IMR-90 (cell line): ENCODE measurements around the gene FAF1. TPM values are rescaled to one million over a fixed set of nuclear protein-coding genes. Genes with fewer than 3 reads are reported as not detected.

Experiments
- ATAC-seq: fragments of 200-7000 bp; cut with Tn5 transposase; 2 replicates; pipeline ENCODE4 v1.9.1; 2020; ENCODE audit warnings: low read depth, mild to moderate bottlenecking, moderate library complexity
- BruUV-seq: library from RNA; stranded (reverse); fragments of 400-500 nt; replicated peaks from 2 replicates; lab custom pipeline; 2021; lab: Mats Ljungman, UMichigan
- CTCF ChIA-PET: fragments of 300-600 bp; formaldehyde crosslinking; extraction: SDS; loops from one replicate; lab custom pipeline; 2021; ENCODE audit warnings: antibody characterized with exemption; lab: Yijun Ruan, JAX
- POLR2A ChIA-PET: fragments of 300-600 bp; sonication (Branson Sonifier 250); formaldehyde crosslinking; loops from one replicate; lab custom pipeline; 2022; ENCODE audit warnings: antibody characterized with exemption; ENCODE audit not compliant: unreplicated experiment; lab: Charles Lee
- DNase-seq: peaks from one replicate; pipeline ENCODE4 v3.0.0; 2013
- H2AFZ ChIP-seq: replicated peaks from 2 replicates; pipeline ENCODE3; 2013; ENCODE audit warnings: low read length, mild to moderate bottlenecking; ENCODE audit not compliant: poor library complexity
- H2AK5ac ChIP-seq: 2 replicates; pipeline ENCODE4 v1.6.1; 2013; ENCODE audit warnings: low read depth, low read length, inconsistent platforms
- H2AK9ac ChIP-seq: replicated peaks from 2 replicates; pipeline ENCODE3; 2013; ENCODE audit warnings: mild to moderate bottlenecking, low read depth, low read length, moderate library complexity; ENCODE audit not compliant: poor library complexity
- H2BK120ac ChIP-seq: 2 replicates; pipeline ENCODE4 v1.6.1; 2013; ENCODE audit warnings: low read depth, low read length, inconsistent platforms
- H2BK15ac ChIP-seq: 3 replicates; pipeline ENCODE4 v1.6.1; 2013; ENCODE audit warnings: low read depth, low read length, inconsistent platforms
- H2BK20ac ChIP-seq: 2 replicates; pipeline ENCODE4 v1.6.1; 2013; ENCODE audit warnings: low read depth, mild to moderate bottlenecking, inconsistent platforms, low read length, moderate library complexity
- H2BK5ac ChIP-seq: 2 replicates; pipeline ENCODE4 v1.6.1; 2013; ENCODE audit warnings: mild to moderate bottlenecking, low read depth, low read length, inconsistent platforms; ENCODE audit not compliant: poor library complexity, severe bottlenecking
- H3K14ac ChIP-seq: replicated peaks from 2 replicates; pipeline ENCODE4 v1.6.1; 2013; ENCODE audit warnings: low read depth, low read length, inconsistent platforms
- H3K18ac ChIP-seq: 2 replicates; pipeline ENCODE4 v1.6.1; 2013; ENCODE audit warnings: low read depth, low read length, control low read depth
- H3K23ac ChIP-seq: 2 replicates; pipeline ENCODE4 v1.6.1; 2013; ENCODE audit warnings: low read depth, low read length, inconsistent platforms
- H3K27ac ChIP-seq: 2 replicates; pipeline ENCODE4 v1.5.1; 2013; ENCODE audit warnings: mild to moderate bottlenecking, control low read depth, low read length; ENCODE audit not compliant: insufficient read depth
- H3K27me3 ChIP-seq: 2 replicates; pipeline ENCODE4 v1.6.1; 2013; ENCODE audit warnings: low read length; ENCODE audit not compliant: control insufficient read depth, insufficient read depth
- H3K36me3 ChIP-seq: 2 replicates; pipeline ENCODE4 v1.6.1; 2013; ENCODE audit warnings: low read length, mixed read lengths; ENCODE audit not compliant: control insufficient read depth, insufficient read depth
- H3K4ac ChIP-seq: 2 replicates; pipeline ENCODE4 v1.6.1; 2013; ENCODE audit warnings: low read depth, low read length, inconsistent platforms
- H3K4me1 ChIP-seq: 2 replicates; pipeline ENCODE4 v1.6.1; 2013; ENCODE audit warnings: low read length, mixed read lengths; ENCODE audit not compliant: control insufficient read depth, insufficient read depth
- H3K4me2 ChIP-seq: 2 replicates; pipeline ENCODE4 v1.6.1; 2013; ENCODE audit warnings: low read depth, mild to moderate bottlenecking, control low read depth, low read length, moderate library complexity
- H3K4me3 ChIP-seq: 2 replicates; pipeline ENCODE4 v1.5.1; 2013; ENCODE audit warnings: low read depth, mild to moderate bottlenecking, control low read depth, low read length, moderate library complexity; ENCODE audit not compliant: insufficient read depth
- H3K56ac ChIP-seq: 2 replicates; pipeline ENCODE4 v1.6.1; 2013; ENCODE audit warnings: low read length, inconsistent platforms; ENCODE audit not compliant: insufficient read depth; ENCODE audit errors: extremely low read depth
- H3K79me1 ChIP-seq, 2 experiments: 2 replicates each; pipeline ENCODE4 v1.6.1; 2013; ENCODE audit warnings: low read length in 2 of 2, inconsistent platforms in 1 of 2, low read depth in 1 of 2
- H3K9ac ChIP-seq: 2 replicates; pipeline ENCODE4 v1.6.1; 2013; ENCODE audit warnings: low read depth, low read length, control low read depth
- H3K9me1 ChIP-seq: 2 replicates; pipeline ENCODE4 v1.6.1; 2013; ENCODE audit warnings: low read length, inconsistent platforms; ENCODE audit not compliant: insufficient read depth
- H3K9me3 ChIP-seq: 2 replicates; pipeline ENCODE4 v1.6.1; 2013; ENCODE audit warnings: low read length; ENCODE audit not compliant: control insufficient read depth, insufficient read depth
- H4K20me1 ChIP-seq: 2 replicates; pipeline ENCODE4 v1.6.1; 2013; ENCODE audit warnings: low read length, inconsistent platforms; ENCODE audit not compliant: insufficient read depth
- H4K5ac ChIP-seq: 2 replicates; pipeline ENCODE4 v1.6.1; 2013; ENCODE audit warnings: mild to moderate bottlenecking, low read depth, low read length, control low read depth
- H4K8ac ChIP-seq, 2 experiments: 2 replicates each; pipeline ENCODE4 v1.6.1; 2013; ENCODE audit warnings: low read depth in 2 of 2, low read length in 2 of 2, control low read depth in 1 of 2, inconsistent platforms in 1 of 2
- H4K91ac ChIP-seq: 2 replicates; pipeline ENCODE4 v1.6.1; 2013; ENCODE audit warnings: low read depth, low read length, inconsistent platforms; ENCODE audit not compliant: insufficient read depth
- CEBPB ChIP-seq: IDR thresholded peaks from 2 replicates; pipeline ENCODE4 v1.6.1; 2012; ENCODE audit warnings: low read depth, low read length, improper control_type of control experiment
- FOS ChIP-seq: fragments of 150-350 bp; IDR thresholded peaks from 2 replicates; pipeline ENCODE4 v1.6.1; 2016; ENCODE audit warnings: low read depth, low read length
- MAFK ChIP-seq: IDR thresholded peaks from 2 replicates; pipeline ENCODE4 v1.6.1; 2012; ENCODE audit warnings: low read depth, low read length, improper control_type of control experiment
- NFE2L2 ChIP-seq: fragments of 150-350 bp; IDR thresholded peaks from 2 replicates; pipeline ENCODE4 v1.6.1; 2016; ENCODE audit warnings: low read depth, mild to moderate bottlenecking, low read length
- RAD21 ChIP-seq: IDR thresholded peaks from 2 replicates; pipeline ENCODE4 v1.6.1; 2012; ENCODE audit warnings: low read length, improper control_type of control experiment
- RFX5 ChIP-seq: IDR thresholded peaks from 2 replicates; pipeline ENCODE4 v1.8.0; 2012; ENCODE audit warnings: low read depth, mild to moderate bottlenecking, low read length, moderate library complexity
- SMC3 ChIP-seq: fragments of 150-350 bp; IDR thresholded peaks from 2 replicates; pipeline ENCODE4 v1.6.1; 2016; ENCODE audit warnings: low read depth, mild to moderate bottlenecking, antibody characterized with exemption, low read length, moderate library complexity
- WGBS, 2 experiments: methylation state at CpG; one replicate each; pipeline versions ENCODE4 v1.1.5 to v1.1.7; 2013; ENCODE audit warnings: missing lambda C conversion rate in 2 of 2; ENCODE audit not compliant: insufficient read length in 1 of 2; ENCODE audit errors: extremely low coverage in 2 of 2; 5-methylcytosine and 5-hydroxymethylcytosine counted together
- dilution Hi-C: fragments of 300-500 bp; cut with HindIII; formaldehyde crosslinking; loops from one replicate; pipeline ENCODE4 v1.14.3; 2018; ENCODE audit warnings: low sequenced_read_pairs; ENCODE audit not compliant: unreplicated experiment
- in situ Hi-C: fragments of 300-500 bp; cut with MboI; formaldehyde crosslinking; loops from 3 replicates; pipeline ENCODE4 v1.14.3; 2019; ENCODE audit warnings: low sequenced_read_pairs, inconsistent platforms, mixed read lengths
- intact Hi-C: fragments of 100-400 bp; cut with micrococcal nuclease; formaldehyde crosslinking; loops from 2 replicates; pipeline ENCODE4 v1.10.0; 2022
- polyA plus RNA-seq, 3 experiments: library from polyadenylated mRNA; depleted of rRNA; stranded (reverse); fragments of >200 nt; gene quantifications; 2 replicates each; pipeline ENCODE4 v1.2.3, GENCODE V29; 2012; ENCODE audit warnings: low replicate concordance in 1 of 3
- total RNA-seq: library from RNA; depleted of rRNA; stranded (reverse); fragments of >200 nt; gene quantifications from 2 replicates; pipeline ENCODE4 v1.2.3, GENCODE V29; 2012
- TF ChIP-seq, protein P1 (sequence below): fragments of 150-350 bp; IDR thresholded peaks from 2 replicates; pipeline ENCODE4 v1.6.1; 2017; ENCODE audit warnings: mild to moderate bottlenecking, antibody characterized with exemption, low read length, low read depth
- TF ChIP-seq, protein P2 (sequence below): fragments of 150-350 bp; IDR thresholded peaks from 2 replicates; pipeline ENCODE4 v1.6.1; 2016; ENCODE audit warnings: low read depth, mild to moderate bottlenecking, low read length, moderate library complexity, borderline replicate concordance
- TF ChIP-seq, protein P3 (sequence below): conservative IDR thresholded peaks from 2 replicates; pipeline ENCODE4 v1.5.1; 2012; ENCODE audit warnings: mild to moderate bottlenecking, low read depth, low read length, improper control_type of control experiment

Gene FAF1
- total and polyA plus RNA-seq, 2 of the 4 experiments (the other 2 are of a cell fraction): 18.8 to 72.9 TPM

DNA sequence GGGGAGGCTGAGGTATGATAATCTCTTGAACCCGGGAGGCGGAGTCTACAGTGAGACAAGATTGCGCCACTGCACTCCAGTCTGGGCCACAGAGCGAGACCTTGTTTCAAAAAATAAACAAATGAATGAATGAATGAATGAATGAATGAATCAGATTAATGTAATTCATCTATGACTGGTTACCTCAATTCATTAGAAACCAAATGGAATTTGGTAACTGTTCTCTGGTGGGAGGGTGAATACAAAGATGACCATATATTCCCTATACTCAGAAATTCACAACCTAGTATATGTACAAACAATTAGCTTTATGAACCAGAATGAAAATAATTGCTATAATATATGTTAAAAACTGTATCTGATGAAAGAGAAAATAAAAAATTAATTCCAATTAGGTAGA, 80.9 kb downstream of the FAF1 start:
- Histone ChIP-seq H3K23ac (no peak overlapping the region), H2BK15ac (no peak overlapping the region), H3K36me3 (no peaks in the 10 kb centered on the region), H3K79me1 (peaks cover 31 to 33% of the 10 kb centered on the region in 2 experiments), H2BK20ac (no peak overlapping the region), H2AFZ (no peak overlapping the region), H2AK5ac (no peak overlapping the region), H3K4me1 (no peaks in the 10 kb centered on the region), H3K27me3 (no peaks in the 10 kb centered on the region), H4K20me1 (no peaks in the 10 kb centered on the region), H4K91ac (no peak overlapping the region), H2BK120ac (no peak overlapping the region), H3K18ac (no peak overlapping the region), H4K8ac (no peak overlapping the region), H3K9me1 (no peaks in the 10 kb centered on the region), H3K27ac (no peak overlapping the region), H2BK5ac (no peak overlapping the region), H3K4ac (no peak overlapping the region), H3K9me3 (no peaks in the 10 kb centered on the region), H3K56ac (no peak overlapping the region), H3K4me3 (no peak overlapping the region), H3K4me2 (no peak overlapping the region), H3K9ac (no peak overlapping the region), H4K5ac (no peak overlapping the region), H3K14ac (no peak overlapping the region), H2AK9ac (no peak overlapping the region)
- in situ Hi-C loops: no loop called here
- intact Hi-C loops: no loop called here
- ChIA-PET CTCF (no interaction called here), POLR2A (no interaction called here)
- no peak for DNase-seq
- ATAC-seq: no peak
- dilution Hi-C loops: no loop called here
- TF ChIP-seq FOS (no peak), RAD21 (no peak), SMC3 (no peak), RFX5 (no peak), CEBPB (no peak), NFE2L2 (no peak), MAFK (no peak)
- TF ChIP-seq, protein P1, sequence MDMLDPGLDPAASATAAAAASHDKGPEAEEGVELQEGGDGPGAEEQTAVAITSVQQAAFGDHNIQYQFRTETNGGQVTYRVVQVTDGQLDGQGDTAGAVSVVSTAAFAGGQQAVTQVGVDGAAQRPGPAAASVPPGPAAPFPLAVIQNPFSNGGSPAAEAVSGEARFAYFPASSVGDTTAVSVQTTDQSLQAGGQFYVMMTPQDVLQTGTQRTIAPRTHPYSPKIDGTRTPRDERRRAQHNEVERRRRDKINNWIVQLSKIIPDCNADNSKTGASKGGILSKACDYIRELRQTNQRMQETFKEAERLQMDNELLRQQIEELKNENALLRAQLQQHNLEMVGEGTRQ: no peak
- TF ChIP-seq, protein P2, sequence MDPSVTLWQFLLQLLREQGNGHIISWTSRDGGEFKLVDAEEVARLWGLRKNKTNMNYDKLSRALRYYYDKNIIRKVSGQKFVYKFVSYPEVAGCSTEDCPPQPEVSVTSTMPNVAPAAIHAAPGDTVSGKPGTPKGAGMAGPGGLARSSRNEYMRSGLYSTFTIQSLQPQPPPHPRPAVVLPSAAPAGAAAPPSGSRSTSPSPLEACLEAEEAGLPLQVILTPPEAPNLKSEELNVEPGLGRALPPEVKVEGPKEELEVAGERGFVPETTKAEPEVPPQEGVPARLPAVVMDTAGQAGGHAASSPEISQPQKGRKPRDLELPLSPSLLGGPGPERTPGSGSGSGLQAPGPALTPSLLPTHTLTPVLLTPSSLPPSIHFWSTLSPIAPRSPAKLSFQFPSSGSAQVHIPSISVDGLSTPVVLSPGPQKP: no peak
- TF ChIP-seq, protein P3, sequence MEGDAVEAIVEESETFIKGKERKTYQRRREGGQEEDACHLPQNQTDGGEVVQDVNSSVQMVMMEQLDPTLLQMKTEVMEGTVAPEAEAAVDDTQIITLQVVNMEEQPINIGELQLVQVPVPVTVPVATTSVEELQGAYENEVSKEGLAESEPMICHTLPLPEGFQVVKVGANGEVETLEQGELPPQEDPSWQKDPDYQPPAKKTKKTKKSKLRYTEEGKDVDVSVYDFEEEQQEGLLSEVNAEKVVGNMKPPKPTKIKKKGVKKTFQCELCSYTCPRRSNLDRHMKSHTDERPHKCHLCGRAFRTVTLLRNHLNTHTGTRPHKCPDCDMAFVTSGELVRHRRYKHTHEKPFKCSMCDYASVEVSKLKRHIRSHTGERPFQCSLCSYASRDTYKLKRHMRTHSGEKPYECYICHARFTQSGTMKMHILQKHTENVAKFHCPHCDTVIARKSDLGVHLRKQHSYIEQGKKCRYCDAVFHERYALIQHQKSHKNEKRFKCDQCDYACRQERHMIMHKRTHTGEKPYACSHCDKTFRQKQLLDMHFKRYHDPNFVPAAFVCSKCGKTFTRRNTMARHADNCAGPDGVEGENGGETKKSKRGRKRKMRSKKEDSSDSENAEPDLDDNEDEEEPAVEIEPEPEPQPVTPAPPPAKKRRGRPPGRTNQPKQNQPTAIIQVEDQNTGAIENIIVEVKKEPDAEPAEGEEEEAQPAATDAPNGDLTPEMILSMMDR: no peak
- BruUV-seq: no TSS peak
- no CpG with 5 or more reads among the region's 4 CpGs for WGBS, 2 experiments
